Measurements from ENCODE around the gene HMHB1.
A peak's percentile ranks its signal among the peaks of the same experiment; 100 is the strongest.

HMHB1 gene

DNA sequence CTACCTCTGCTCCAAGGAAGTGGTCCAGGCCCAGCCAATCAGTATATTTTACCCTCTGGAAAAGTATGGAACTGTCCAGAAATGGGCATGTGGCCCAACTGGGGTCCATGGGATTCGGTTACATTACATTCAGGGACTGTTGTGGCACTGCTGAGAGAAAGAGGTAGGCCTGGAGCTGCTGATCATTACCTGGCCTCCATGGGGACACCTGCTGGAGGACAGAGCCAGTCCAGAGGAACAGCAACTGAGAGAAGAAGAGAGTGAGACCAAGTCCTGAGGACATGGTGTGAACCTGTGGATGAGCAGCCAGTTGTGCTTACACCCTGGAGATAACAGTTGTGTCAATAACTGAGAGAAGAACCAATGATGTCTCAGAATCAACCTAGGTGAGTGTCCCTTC lies 48.2 kb downstream of the HMHB1 start:
- H2AFZ ChIP-seq (ENCODE audit: low read depth, low read length), result no peak overlapping the region
- H3K9me3 ChIP-seq (ENCODE audit: insufficient read depth, low read length), result no peaks in the 10 kb centered on the region
- H3K27me3 ChIP-seq (ENCODE audit: low read depth, low read length), result no peaks in the 10 kb centered on the region
- H3K9ac ChIP-seq (ENCODE audit: low read length), result no peak overlapping the region
- H3K4me1 ChIP-seq (ENCODE audit: low read length), result no peaks in the 10 kb centered on the region
- TF ChIP-seq EZH2phosphoT487 (IDR thresholded peaks at IDR 0.05; ENCODE audit: low read depth), result no peak
- TF ChIP-seq, protein P1, sequence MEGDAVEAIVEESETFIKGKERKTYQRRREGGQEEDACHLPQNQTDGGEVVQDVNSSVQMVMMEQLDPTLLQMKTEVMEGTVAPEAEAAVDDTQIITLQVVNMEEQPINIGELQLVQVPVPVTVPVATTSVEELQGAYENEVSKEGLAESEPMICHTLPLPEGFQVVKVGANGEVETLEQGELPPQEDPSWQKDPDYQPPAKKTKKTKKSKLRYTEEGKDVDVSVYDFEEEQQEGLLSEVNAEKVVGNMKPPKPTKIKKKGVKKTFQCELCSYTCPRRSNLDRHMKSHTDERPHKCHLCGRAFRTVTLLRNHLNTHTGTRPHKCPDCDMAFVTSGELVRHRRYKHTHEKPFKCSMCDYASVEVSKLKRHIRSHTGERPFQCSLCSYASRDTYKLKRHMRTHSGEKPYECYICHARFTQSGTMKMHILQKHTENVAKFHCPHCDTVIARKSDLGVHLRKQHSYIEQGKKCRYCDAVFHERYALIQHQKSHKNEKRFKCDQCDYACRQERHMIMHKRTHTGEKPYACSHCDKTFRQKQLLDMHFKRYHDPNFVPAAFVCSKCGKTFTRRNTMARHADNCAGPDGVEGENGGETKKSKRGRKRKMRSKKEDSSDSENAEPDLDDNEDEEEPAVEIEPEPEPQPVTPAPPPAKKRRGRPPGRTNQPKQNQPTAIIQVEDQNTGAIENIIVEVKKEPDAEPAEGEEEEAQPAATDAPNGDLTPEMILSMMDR (IDR thresholded peaks at IDR 0.05; ENCODE audit: low read depth, low read length), result peak; percentile 15
- no peaks in the 10 kb centered on the region for H3K36me3 ChIP-seq (replicated peaks; ENCODE audit: low read depth, low read length)
- no peaks in the 10 kb centered on the region for H4K20me1 ChIP-seq (ENCODE audit: insufficient read depth, low read length)
- no peak overlapping the region for H3K4me3 ChIP-seq (ENCODE audit: low read length)
- H3K79me2 ChIP-seq (ENCODE audit: low read length), result no peaks in the 10 kb centered on the region
- H3K27ac ChIP-seq (ENCODE audit: low read length), result no peak overlapping the region
- H3K4me2 ChIP-seq (ENCODE audit: low read length), result no peak overlapping the region

- Histone ChIP-seq H3K79me2 (ENCODE audit: low read length) (no peaks in the 10 kb centered on the region), H3K27ac (ENCODE audit: low read length) (no peak overlapping the region), H3K9me3 (ENCODE audit: insufficient read depth, low read length) (no peaks in the 10 kb centered on the region), H4K20me1 (ENCODE audit: insufficient read depth, low read length) (no peaks in the 10 kb centered on the region), H3K9ac (ENCODE audit: low read length) (no peak overlapping the region), H2AFZ (ENCODE audit: low read depth, low read length) (no peak overlapping the region), H3K4me3 (ENCODE audit: low read length) (no peak overlapping the region), H3K36me3 (replicated peaks; ENCODE audit: low read depth, low read length) (no peaks in the 10 kb centered on the region), H3K4me2 (ENCODE audit: low read length) (no peak overlapping the region), H3K27me3 (ENCODE audit: low read depth, low read length) (no peaks in the 10 kb centered on the region), H3K4me1 (ENCODE audit: low read length) (no peaks in the 10 kb centered on the region)
- no peak for TF ChIP-seq EZH2phosphoT487 (IDR thresholded peaks at IDR 0.05; ENCODE audit: low read depth)
- TF ChIP-seq, protein P1 (IDR thresholded peaks at IDR 0.05; ENCODE audit: low read depth, low read length), result no peak
Observed at GRCh38 chr5:143862271-143862670, 50.3 kb downstream of the HMHB1 start.

- TF ChIP-seq, protein P1 (IDR thresholded peaks at IDR 0.05; ENCODE audit: low read depth, low read length), result no peak
- TF ChIP-seq EZH2phosphoT487 (IDR thresholded peaks at IDR 0.05; ENCODE audit: low read depth), result no peak
- Histone ChIP-seq H3K4me2 (ENCODE audit: low read length) (no peak overlapping the region), H3K79me2 (ENCODE audit: low read length) (no peaks in the 10 kb centered on the region), H3K9me3 (ENCODE audit: insufficient read depth, low read length) (no peaks in the 10 kb centered on the region), H4K20me1 (ENCODE audit: insufficient read depth, low read length) (no peaks in the 10 kb centered on the region), H3K27ac (ENCODE audit: low read length) (no peak overlapping the region), H3K4me3 (ENCODE audit: low read length) (no peak overlapping the region), H3K4me1 (ENCODE audit: low read length) (no peaks in the 10 kb centered on the region), H3K36me3 (replicated peaks; ENCODE audit: low read depth, low read length) (no peaks in the 10 kb centered on the region), H2AFZ (ENCODE audit: low read depth, low read length) (no peak overlapping the region), H3K9ac (ENCODE audit: low read length) (no peak overlapping the region), H3K27me3 (ENCODE audit: low read depth, low read length) (no peaks in the 10 kb centered on the region)
Observed at GRCh38 chr5:143865426-143866025, 53.6 kb downstream of the HMHB1 start.
